ENCODE measurements around the gene RARRES1.
"Not testable (repeated sequence)": the region's sequence is repeated elsewhere in the genome, so short reads cannot be mapped to it uniquely, and the experiment has no call there.

RARRES1 gene

DNA sequence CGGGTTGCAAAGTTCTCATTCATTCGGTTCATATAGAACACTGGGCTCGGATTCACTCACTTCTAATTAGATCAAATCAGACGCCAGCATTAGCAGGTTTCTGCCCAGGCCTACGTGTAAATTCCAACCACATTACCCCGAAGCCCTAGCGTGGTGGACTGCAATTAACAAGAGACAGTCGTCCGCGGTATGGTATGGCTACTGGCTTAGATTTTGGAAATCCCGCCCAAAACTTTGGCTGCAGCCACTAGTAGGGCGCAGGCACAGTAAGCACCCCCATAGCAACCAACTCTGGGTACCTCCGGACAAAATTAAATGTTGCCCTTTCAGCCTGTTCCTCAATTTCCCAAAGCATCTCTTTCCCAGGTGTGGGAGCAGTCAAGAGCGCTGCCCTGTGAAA, 771 bp downstream of the RARRES1 start:
- DNase-seq, result no peak

DNA sequence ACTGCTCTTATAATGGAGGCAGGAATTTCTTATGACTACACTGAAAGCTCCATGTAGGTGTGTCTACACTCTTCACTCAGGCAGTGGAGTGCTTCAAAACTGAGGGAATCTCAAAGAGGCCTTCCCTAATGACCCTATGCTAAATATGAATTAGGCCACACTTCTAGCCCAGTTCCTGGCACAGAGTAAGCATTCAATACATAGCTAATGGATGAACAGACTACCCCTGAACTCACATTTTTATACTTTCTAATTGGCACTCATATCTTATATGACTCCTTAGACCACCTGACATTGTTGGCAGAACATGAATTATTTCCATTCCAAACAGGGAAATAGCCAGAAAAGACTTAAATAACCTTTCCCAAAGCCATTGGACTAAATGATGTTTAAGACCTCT, 3.4 kb downstream of the RARRES1 start:
- no peak for DNase-seq

DNA sequence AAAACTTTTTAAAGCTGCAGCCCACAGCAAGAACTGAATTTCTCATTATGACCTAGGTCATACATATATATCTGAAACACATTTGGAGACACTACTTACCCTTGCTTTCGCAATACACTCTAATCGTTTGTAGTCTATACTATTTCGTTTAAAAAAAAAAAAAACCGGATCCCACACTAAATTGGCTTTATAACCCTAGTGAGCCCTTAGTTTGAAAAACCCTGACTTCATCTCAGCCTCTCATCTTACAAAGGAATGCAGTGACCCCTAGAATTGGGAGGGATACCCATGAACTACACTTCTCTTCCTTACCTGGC, 4.2 kb downstream of the RARRES1 start:
- no peak for DNase-seq

DNA sequence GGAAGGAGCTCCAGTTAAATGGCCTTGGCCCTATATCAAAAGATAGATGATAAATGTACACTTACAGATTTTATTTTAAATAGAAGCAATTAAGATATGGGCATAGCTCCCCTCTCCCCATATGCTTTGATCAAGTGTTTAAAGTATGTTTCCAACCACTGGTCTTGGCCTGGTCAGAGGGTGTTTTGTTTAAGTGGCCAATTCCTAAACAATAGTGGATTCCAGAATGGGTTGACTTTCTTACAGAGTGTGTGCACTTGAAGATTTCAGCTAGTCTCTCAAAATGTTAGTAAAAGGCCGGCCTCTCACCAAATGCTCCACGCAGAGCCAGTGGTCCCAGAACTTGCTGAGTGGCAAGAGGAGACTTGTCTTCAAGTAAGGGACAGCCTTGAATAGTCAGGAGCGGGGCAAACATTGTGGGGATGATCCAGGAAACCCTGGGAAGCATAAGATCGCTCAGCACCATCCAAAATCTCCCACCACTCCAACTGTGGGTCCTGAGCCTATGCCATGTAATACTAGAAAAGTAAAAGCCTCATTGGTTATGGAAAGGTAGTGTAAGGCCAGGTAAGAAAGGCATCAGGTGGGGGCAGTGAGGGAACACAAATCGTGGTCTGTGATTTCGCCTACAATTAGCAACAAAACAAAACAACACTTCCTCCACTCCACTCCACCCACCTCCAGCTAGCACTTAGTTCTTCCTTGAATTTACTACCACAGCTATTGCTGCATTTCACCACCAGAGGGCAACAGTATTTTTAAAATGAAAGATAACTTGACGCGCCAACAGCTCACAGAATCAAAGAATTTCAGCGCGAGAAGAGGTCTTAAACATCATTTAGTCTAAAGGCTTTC, 4.8 kb downstream of the RARRES1 start:
- peak; percentile 74 for DNase-seq

DNA sequence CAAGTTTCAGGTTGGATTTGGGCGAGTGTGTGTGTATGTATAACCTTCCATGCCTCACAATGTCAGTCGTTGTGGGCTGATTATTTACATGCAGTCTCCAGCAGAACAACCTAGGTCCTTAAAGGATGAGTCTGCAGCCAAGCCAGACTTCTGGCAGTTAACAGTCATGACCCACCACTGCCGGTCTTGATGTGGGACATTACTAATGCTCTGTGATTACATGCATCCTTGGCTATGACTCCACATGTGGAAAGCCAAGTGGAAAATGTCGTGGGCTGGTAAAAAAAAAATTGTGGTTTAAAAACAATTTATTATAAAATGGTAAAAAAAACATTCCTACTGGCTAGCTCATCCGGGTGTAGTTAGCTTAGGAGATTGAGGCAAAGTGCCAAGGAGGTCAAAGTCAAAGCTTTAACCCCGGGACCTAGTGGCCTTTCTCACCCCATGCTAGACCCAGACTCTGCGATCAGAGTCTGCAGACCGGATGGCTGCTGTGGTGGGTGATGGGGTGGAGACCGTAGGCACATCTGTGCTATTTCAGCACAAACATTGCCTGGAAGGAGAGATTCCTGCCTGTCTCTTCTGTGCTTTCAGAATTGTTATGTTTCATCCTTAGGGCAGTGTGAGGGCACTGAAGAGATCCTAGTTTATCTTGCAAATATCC, 6.8 kb downstream of the RARRES1 start:
- no peak for DNase-seq

DNA sequence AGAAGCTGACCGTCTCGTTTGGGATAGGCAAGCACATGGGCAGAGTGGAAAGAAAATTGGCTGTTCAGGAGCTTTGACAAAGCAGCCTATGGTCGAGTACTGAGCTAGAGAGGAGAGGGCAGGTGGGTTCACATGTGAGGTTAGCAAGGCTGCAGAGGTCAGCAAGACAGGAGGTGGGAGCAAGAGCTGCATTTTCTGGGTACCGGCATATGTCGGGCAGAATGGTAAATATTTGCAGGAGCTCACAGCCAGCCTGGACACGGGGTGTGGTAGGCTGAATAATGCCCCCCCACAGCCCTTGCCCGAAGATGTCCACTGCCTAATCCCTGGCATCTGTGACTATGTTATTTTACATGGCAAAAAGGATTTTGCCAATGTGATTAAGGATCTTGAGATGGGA, 8.3 kb downstream of the RARRES1 start:
- DNase-seq, result no peak

DNA sequence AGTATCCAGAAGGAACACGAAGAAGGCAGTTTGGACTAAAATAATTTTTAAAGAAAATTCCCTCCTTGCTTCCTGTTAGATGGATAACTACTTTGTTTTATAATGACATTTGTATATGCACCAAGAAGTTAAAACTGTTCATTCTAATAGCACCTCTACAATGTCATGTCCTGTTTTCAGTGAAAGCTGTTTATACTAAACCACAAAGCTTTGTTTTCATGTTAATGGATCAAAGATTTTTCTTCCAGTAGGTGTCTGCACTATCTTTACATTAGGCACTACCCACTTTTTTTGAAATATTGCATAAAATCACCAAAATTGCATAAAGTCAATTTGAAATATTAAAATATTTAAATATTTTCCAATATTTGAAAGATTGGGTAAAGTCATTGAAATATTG, 10.1 kb downstream of the RARRES1 start:
- peak; percentile 25 for DNase-seq

DNA sequence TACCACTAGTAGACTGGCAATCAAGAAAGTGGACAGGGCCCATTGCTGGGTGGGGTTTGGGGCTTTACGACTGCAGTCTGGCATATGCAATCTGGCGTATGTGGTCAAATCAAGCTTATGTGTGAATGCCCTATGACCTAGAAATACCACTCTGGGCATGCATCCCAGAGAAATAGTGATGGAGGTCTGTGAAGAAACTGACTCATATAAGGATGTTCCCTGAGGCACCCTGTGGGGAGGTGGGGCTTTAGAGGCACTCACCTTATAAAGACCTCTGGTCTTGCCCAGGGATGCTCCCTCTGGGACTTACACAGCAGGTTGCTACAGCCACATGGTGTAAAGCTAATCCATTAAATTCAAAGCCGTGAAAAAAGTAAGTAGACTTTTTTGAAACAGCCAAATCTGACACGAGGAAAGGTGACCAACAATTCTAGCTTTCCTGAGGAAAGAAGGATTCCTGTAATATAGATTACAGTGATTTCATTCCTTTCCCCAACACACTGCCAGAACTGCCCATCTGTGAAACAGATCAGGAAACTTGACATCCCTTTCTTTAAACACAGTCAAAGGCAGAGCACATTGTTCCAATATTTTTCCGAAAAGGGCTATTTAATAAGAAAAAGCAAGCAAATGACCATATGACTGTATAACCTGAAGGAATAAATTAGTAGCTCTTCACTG, 13.6 kb downstream of the RARRES1 start:
- no peak for DNase-seq

DNA sequence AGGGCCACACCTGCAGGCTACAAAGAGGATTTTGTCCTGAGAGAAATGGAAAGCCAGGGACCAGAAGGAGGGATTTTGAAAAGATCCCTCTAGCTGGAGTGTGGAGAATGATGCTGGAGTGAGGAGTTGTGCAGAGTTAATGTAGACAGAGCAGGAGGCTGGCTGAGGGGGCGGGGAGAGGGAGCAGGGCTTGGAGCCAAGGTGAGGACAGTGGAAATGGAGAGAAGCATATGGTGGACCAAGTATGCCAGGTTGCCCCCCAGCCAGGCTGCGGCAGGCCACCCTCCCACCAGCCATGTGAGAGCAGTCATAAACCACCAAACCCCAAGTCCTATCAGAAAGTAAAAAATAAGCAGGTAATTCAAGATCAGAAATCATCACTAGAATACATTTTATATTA, 14.7 kb downstream of the RARRES1 start:
- no peak for DNase-seq

DNA sequence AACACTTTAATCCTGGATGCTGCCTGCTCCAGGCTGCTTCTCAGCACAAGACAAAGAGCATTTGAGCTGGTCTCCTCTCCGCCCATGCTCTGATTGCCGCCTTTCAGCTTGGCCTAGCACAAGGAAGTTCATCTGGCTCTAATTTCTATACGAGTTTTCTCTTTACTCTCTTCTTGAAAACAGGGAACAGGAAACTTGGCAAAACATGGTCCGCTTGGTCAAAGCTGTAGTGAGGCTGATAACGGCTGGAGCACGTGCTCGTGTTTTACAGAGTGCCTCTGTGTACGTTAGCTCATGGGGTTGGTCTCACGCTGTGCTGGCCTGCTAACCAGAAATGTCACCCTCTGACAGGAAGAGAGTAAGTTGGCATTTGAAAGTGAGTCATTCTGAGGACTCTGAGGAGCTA, 19.2 kb downstream of the RARRES1 start:
- no peak for DNase-seq

DNA sequence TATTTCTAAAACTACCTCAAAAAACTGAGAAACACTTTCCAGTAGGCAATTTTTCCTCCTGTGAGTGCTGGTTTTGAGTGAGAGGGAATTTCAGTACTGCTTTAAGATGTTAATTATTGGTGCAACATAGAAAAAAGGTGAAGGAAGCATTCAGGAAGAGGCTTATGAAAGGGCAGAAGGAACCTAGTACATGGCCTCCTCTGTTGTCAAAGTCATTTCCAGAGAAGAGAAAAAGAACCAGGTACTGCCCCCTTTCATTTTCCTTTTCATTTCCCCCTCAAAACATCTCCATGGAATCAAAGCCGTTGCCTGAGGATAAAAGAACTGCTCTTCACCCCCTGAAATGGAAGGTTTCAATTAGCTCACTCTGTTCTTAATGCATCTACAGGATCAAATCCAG, 19.8 kb downstream of the RARRES1 start:
- DNase-seq, result no peak

DNA sequence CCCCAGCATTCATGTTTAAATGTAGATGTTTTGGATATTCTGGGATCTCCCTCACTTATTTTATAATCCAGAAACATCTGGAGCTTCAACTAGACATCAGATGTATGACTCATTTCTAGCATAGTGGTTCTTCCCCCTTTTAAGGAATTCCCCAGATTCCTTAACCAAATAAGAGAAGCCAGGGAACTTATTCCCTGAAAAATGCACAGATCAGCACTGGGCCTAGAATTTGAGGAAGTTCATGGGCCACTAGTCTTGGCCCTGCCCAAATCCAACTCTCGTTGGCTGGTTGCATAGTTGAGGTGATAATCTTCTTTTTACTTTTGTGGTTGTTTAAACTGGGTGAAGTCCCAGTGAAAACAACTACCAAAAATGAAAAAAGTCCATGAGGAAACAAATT, 20.4 kb downstream of the RARRES1 start:
- no peak for DNase-seq

DNA sequence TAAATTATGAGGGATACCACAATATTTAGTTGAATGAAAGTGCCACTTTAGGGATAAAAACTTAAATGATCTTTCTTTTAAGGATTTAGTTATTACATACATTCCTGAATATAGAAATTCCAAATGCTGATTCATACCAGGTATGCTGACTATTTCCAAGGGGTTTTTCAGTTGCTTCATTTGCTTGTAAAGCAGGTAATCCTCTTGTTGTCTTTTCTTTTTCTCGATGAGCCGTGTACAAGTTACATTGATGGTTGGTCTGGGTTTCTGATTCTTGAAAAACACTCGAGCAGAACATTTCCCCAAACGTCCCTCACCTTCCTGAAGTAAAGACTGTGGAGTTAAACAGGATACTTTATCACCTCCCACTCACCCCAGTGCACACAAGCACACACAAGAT, 21.7 kb downstream of the RARRES1 start:
- DNase-seq, result no peak

DNA sequence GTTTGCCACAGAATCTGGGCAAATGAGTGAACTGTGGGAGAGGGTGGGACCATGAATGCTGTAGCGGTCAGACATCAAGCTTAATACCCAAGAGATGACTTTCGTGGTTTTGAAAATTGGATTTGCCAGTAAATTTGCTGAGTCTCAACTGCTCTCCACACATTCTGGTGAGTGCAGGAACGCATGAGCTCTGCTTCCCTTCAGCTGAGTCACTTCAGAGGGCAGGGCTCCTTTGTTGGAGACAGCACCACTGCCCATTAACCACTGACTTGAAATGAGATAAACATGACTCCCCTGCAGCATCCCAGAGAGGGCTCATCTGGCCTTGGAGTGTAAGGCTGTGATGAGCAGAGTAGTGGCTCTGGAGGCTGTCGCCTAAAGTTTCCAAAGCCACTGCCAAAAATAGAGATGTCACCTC, 22.6 kb downstream of the RARRES1 start:
- no peak for DNase-seq

DNA sequence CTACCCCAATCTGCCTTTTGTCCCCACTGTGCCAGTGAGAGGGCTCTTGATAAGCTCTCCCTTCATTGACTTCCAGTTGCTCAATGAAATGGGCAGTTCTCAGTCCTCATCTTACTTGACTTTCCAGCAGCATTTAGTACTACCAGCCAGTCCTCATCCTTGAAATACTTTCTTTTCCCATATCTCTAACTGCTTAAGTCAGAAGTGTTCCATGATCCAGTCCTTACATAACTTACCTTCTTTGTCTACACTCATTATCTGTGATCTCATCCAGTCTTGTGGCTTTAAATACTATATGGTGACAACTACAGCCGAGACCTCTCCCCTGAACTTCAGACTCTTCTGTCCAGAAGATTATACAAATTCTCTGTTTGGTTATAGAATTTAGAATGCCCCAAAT, 28.7 kb downstream of the RARRES1 start:
- no peak for DNase-seq

DNA sequence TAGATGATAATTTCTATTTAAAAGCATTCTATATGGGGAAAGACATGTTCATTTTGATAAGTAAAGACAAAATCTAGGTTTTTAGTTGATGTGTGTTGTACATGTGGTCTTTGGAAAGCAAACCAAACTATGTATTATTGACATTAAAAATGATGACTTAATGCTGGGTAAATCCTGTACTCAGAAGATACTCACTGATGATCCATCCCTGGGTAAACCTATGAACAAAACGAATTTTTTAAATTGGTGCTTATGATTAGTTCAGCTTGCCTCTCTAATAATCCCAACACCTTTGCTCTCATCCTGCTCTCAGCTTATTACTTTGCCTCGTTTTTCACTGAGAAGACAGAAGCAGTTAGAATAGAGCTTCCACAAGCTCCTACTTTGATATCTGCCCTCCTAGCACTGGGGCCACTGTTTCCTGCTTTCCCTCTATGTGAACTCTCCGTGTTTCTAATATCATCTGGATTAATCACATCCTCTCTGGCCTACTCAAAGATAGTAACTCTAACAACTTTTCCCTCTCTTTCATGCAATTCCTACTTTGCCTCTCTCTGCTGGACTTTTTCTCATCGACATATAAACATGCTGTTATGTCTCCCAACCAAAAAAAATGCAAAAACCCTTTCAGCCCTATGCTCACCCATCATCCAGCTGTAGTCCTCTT, 29.3 kb downstream of the RARRES1 start:
- DNase-seq, result no peak

DNA sequence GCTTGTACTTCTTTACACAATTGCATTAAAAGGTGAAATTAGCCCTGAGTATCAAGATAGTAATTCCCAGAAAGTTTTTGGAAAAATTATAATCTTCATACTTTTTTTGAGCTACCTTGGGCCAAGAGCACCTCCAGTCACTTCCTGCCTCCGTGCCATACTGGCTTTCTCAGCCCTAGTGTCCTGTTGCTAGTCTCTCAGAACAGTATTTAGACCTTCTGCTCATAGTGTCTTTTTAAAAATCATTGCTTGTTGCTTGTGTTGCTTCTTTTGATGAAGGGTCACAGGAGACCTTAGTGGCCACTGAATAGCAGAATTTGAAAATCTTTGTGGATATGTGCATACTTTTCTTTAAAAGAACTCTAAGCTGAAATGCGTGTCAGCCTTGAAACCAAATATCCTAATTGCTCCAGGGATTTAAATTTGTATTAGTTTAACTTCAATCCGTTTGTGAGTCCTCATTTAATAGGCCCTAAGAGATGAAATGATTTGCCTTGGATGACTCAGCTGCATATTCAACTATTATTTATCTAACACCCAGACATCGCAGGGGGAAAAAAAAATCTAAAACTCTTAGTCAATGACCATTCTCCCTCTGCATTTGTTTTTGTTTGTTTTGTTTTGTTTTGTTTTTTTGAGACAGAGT, 30.7 kb downstream of the RARRES1 start:
- DNase-seq, result no peak

DNA sequence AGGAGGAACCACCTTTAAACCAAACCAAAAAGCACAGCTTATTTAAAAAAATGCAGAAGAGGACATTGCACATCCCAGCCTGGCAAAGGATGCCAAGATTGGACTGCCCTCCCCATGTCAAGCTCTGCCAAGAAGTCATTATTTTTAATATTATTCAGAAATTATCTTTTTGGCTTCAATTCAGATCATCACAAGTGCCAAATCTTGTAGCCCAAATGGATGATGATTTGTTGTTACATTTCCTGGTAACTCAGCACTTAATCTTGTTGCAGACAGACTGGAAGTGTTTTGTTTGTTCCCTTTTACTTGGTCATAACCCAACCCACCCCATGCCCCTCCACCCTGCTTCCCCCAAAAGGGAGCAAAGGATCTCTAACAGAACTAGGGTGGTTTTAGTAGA, 31.7 kb downstream of the RARRES1 start:
- DNase-seq, result no peak

DNA sequence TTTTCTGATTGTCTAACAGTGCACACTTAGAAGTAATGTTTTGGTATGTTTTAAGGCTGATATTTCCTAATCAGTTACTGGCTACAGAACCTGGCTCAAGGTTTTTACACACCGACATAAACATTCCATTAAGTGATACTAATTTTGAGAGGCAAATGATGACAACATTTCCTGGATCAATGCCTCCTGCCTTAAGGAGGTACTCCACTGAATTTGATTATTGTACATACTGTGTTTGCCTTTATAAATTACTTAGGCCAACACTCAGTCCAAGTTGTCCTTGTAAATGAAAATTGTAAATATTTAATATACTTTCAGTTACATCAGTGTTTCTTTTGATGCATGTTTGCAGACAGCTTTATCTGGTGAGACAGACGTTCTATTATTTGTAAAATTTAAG, 35.6 kb downstream of the RARRES1 start:
- no peak for DNase-seq

DNA sequence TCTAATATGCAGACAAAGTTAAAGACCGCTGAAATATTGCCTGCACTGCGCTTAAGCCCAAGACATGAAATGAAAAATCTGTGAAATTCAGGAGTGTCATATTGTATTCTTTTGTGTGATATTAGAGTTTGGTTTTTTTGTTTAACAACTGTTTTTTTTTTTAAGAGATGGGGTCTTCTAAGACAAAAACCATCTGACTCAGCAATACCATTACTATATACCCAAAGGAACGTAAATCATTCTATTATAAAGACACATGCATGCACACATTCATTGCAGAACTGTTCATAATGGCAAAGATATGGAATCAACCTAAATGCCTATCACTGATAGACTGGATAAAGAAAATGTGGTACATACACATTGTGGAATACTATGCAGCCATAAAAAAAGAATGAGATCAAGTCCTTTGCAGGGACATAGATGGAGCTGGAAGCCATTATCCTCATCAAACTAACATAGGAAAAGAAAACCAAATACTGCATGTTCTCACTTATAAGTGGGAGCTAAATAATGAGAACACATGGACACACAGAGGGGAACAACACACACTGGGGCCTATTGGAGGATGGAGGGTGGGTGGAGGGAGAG, 38.3 kb downstream of the RARRES1 start:
- not testable (repeated sequence) for DNase-seq

DNA sequence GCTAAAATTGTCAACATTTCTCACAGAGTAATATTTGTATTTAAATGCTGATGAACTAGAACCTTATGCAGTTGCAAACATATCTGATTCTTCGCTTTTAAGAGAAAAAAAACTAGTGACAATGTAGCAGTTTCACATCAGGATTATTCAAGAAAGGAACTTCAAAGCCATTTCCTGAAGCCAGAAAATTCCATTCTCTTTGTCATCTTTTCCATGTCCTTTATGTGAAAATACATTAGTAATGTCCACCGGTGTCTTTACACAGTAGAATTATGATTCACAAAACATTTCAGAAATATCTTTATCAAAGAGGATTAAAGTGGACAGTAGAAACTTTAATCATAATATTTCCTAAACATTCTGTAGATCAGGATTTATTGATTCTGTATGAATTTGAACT, 47.1 kb downstream of the RARRES1 start:
- DNase-seq, result no peak

DNA sequence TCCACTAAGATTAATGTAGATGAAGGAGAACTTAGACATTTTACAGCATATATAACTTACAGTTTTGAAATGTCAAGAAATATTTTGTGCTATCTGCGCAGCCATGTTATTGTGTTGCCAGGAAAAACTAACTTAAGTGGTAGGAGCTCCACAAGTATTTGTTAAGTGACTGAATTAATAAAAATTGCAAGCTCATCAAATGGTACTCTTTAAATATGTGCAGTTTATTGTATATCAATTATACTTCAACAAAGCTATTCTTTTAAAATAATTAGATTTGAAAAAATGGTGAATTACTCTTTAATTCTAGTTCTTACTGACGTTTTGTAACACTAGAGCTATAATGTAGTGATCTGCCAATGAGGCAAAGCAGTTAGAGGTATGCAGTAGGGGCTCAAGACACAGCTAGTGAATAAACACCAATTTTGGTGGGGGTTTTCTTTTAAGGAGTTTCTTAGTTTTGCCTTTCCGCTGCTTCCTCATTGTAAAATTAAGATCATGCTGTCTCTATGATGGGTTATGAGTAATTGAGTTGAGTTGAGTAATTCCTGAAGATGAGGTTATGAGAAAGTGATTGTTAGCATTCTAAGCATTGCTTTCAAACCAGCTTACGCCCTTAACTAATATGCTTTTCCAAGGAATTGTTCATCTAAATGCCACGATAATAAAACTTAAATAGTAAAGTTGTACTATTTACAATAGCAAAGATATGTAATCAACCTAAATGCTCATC, 48.9 kb downstream of the RARRES1 start:
- DNase-seq, result no peak
